ENCODE data around the gene PLEKHA7. TPM values are rescaled to one million over a fixed set of nuclear protein-coding genes. Genes with fewer than 3 reads are reported as not detected.

Gene PLEKHA7
- total RNA-seq, 6 experiments from 2014 or later, result 12.7 to 26.7 (median 21.5) TPM

GRCh38 chr11:16767957-16768356 lies 246.3 kb downstream of the PLEKHA7 start:
- intact Hi-C loops (cut with DNase I), result no loop called here
- Histone ChIP-seq H3K4me1 (no peaks in the 10 kb centered on the region), H3K36me3 (no peaks in the 10 kb centered on the region), H3K27ac (no peak overlapping the region), H3K4me3 (no peak overlapping the region), H3K27me3 (no peaks in the 10 kb centered on the region), H3K9me3 (no peaks in the 10 kb centered on the region)
- TF ChIP-seq POLR2A (IDR thresholded peaks at IDR 0.05) (no peak), CTCF (IDR thresholded peaks at IDR 0.05) (no peak)
- 92% methylated on average over 2 of the region's 4 CpGs for whole genome bisulfite sequencing (ENCODE audit: insufficient coverage, low coverage, low lambda C conversion rate, missing lambda C conversion rate)
- DNase-seq (no peak), ATAC-seq (no peak)

GRCh38 chr11:16767137-16767536 lies 247.1 kb downstream of the PLEKHA7 start:
- 88% methylated on average over 2 of the region's 4 CpGs for WGBS (ENCODE audit: insufficient coverage, low coverage, low lambda C conversion rate, missing lambda C conversion rate)
- H3K4me1 ChIP-seq, result no peaks in the 10 kb centered on the region
- no peaks in the 10 kb centered on the region for H3K27me3 ChIP-seq
- no peaks in the 10 kb centered on the region for H3K9me3 ChIP-seq
- no peak overlapping the region for H3K27ac ChIP-seq
- H3K4me3 ChIP-seq, result no peak overlapping the region
- no peaks in the 10 kb centered on the region for H3K36me3 ChIP-seq
- ATAC-seq, result no peak
- intact Hi-C loops (cut with DNase I), result no loop called here
- TF ChIP-seq CTCF (IDR thresholded peaks at IDR 0.05) (no peak), POLR2A (IDR thresholded peaks at IDR 0.05) (no peak)
- no peak for DNase-seq

GRCh38 chr11:16764888-16765287 lies 249.3 kb downstream of the PLEKHA7 start:
- no peak overlapping the region for H3K4me3 ChIP-seq
- 94% methylated on average over 7 of the region's 8 CpGs for WGBS (ENCODE audit: insufficient coverage, low coverage, low lambda C conversion rate, missing lambda C conversion rate)
- DNase-seq (no peak), ATAC-seq (no peak)
- H3K4me1 ChIP-seq, result peaks cover 0 to 6% (median 0%) of the 10 kb centered on the region in 4 donors
- H3K27me3 ChIP-seq, result no peaks in the 10 kb centered on the region
- no peak overlapping the region for H3K27ac ChIP-seq
- intact Hi-C loops (cut with DNase I), result no loop called here
- TF ChIP-seq POLR2A (IDR thresholded peaks at IDR 0.05) (no peak), CTCF (IDR thresholded peaks at IDR 0.05) (no peak)
- no peaks in the 10 kb centered on the region for H3K36me3 ChIP-seq
- H3K9me3 ChIP-seq, result no peaks in the 10 kb centered on the region

GRCh38 chr11:16763746-16764145 lies 250.5 kb downstream of the PLEKHA7 start:
- Histone ChIP-seq H3K4me3 (no peak overlapping the region), H3K4me1 (peaks cover 0 to 6% (median 0%) of the 10 kb centered on the region in 4 donors), H3K27me3 (no peaks in the 10 kb centered on the region), H3K36me3 (no peaks in the 10 kb centered on the region), H3K27ac (no peak overlapping the region), H3K9me3 (no peaks in the 10 kb centered on the region)
- no peak for ATAC-seq
- WGBS (ENCODE audit: insufficient coverage, low coverage, low lambda C conversion rate, missing lambda C conversion rate), result 100% methylated on average over 1 of the region's 1 CpG
- intact Hi-C loops (cut with DNase I), result no loop called here
- DNase-seq, result no peak
- TF ChIP-seq POLR2A (IDR thresholded peaks at IDR 0.05), result no peak
- TF ChIP-seq CTCF (IDR thresholded peaks at IDR 0.05), result no peak

Measured in right lobe of liver (tissue), 6 donors.